ENCODE data around the gene SOS2. TPM values are rescaled to one million over a fixed set of nuclear protein-coding genes. Genes with fewer than 3 reads are reported as not detected.

SOS2 gene
- total and polyA plus RNA-seq, 2 of the 8 experiments (the other 6 are each of a cell fraction or from before 2014, with no cell fraction given): 2.8 to 12.7 TPM

- TF ChIP-seq CHD7 (IDR thresholded peaks at IDR 0.05; ENCODE audit: insufficient replicate concordance, low read length): no peak
- no peak for TF ChIP-seq RXRA (IDR thresholded peaks at IDR 0.05; ENCODE audit: insufficient read depth, low read depth, low read length)
- TF ChIP-seq CHD2 (IDR thresholded peaks at IDR 0.05; ENCODE audit: low read length): no peak
- TF ChIP-seq JUND (IDR thresholded peaks at IDR 0.05; ENCODE audit: low read length): no peak
- TF ChIP-seq RBBP5 (IDR thresholded peaks at IDR 0.05; ENCODE audit: borderline replicate concordance, low read depth, low read length): no peak
- no peak for TF ChIP-seq SRF (IDR thresholded peaks at IDR 0.05; ENCODE audit: low read depth, low read length)
- no peak for TF ChIP-seq TAF1 (IDR thresholded peaks at IDR 0.05; ENCODE audit: low read depth, low read length)
Measured at GRCh38 chr14:50084666-50085065, 146.7 kb downstream of the SOS2 start (continued).

Measured in H1 (cell line).